HepG2 (cell line): ENCODE results near the gene CD79A. TPM values are rescaled to one million over a fixed set of nuclear protein-coding genes. Genes with fewer than 3 reads are reported as not detected.

Experiments used
- CBX5 ChIP-seq: sonication (generic); formaldehyde crosslinking; IDR thresholded peaks from 2 replicates; pipeline ENCODE4 v1.4.0; 2020; ENCODE audit warnings: missing genetic modification reagents, borderline replicate concordance
- CEBPG ChIP-seq: IDR thresholded peaks from 2 replicates; pipeline ENCODE4 v1.6.1; 2016
- HDAC6 ChIP-seq: fragments of 200-600 bp; sonication (generic); IDR thresholded peaks from 2 replicates; pipeline ENCODE4 v1.7.0; 2017; ENCODE audit warnings: mild to moderate bottlenecking, antibody characterized with exemption, low read length, low read depth
- HNRNPH1 ChIP-seq: fragments of 200-400 bp; formaldehyde crosslinking; optimal IDR thresholded peaks from 2 replicates; pipeline ENCODE3; 2017; ENCODE audit warnings: mild to moderate bottlenecking, low read depth, low read length
- HOXA5 ChIP-seq: sonication (generic); formaldehyde crosslinking; IDR thresholded peaks from 2 replicates; pipeline ENCODE4 v1.4.0; 2020; ENCODE audit warnings: missing genetic modification reagents
- ISL2 ChIP-seq: sonication (generic); formaldehyde crosslinking; IDR thresholded peaks from 2 replicates; pipeline ENCODE4 v1.5.0; 2020; ENCODE audit warnings: missing genetic modification reagents
- ISX ChIP-seq: sonication (generic); formaldehyde crosslinking; conservative IDR thresholded peaks from 2 replicates; pipeline ENCODE4 v1.5.0; 2020; ENCODE audit warnings: missing genetic modification reagents
- KDM4B ChIP-seq: sonication (generic); formaldehyde crosslinking; IDR thresholded peaks from 2 replicates; pipeline ENCODE4 v1.4.0; 2020; ENCODE audit warnings: missing genetic modification reagents
- KLF9 ChIP-seq: IDR thresholded peaks from 2 replicates; pipeline ENCODE4 v1.6.1; 2016; ENCODE audit warnings: low read depth
- MED8 ChIP-seq: sonication (generic); formaldehyde crosslinking; IDR thresholded peaks from 2 replicates; pipeline ENCODE4 v1.8.1; 2023; ENCODE audit warnings: mild to moderate bottlenecking, missing genetic modification reagents; ENCODE audit not compliant: insufficient replicate concordance
- NFKB2 ChIP-seq: sonication (generic); formaldehyde crosslinking; IDR thresholded peaks from 2 replicates; pipeline ENCODE4 v1.4.0; 2020; ENCODE audit warnings: missing genetic modification reagents, borderline replicate concordance
- NR2C2 ChIP-seq: sonication (generic); formaldehyde crosslinking; IDR thresholded peaks from 2 replicates; pipeline ENCODE4 v1.4.0; 2020; ENCODE audit warnings: missing genetic modification reagents, mild to moderate bottlenecking, moderate library complexity, borderline replicate concordance
- NR2F6 ChIP-seq, 2 experiments: IDR thresholded peaks; 2 replicates each; pipeline ENCODE4 v1.6.1; 2016; ENCODE audit warnings: antibody characterized with exemption in 1 of 2, mild to moderate bottlenecking in 1 of 2
- POLR2AphosphoS2 ChIP-seq: IDR thresholded peaks from 2 replicates; pipeline ENCODE4 v1.6.1; 2011; ENCODE audit warnings: low read depth, low read length, improper control_type of control experiment
- RFXAP ChIP-seq: sonication (generic); formaldehyde crosslinking; IDR thresholded peaks from 2 replicates; pipeline ENCODE4 v1.4.0; 2020; ENCODE audit warnings: missing genetic modification reagents, borderline replicate concordance
- SALL1 ChIP-seq: sonication (generic); formaldehyde crosslinking; IDR thresholded peaks from 2 replicates; pipeline ENCODE4 v1.8.0; 2022; ENCODE audit warnings: mild to moderate bottlenecking, missing genetic modification reagents
- SMAD1 ChIP-seq: sonication (generic); formaldehyde crosslinking; IDR thresholded peaks from 2 replicates; pipeline ENCODE4 v1.4.0; 2020; ENCODE audit warnings: missing genetic modification reagents, low read depth, mild to moderate bottlenecking, borderline replicate concordance
- SUZ12 ChIP-seq: fragments of 150-350 bp; IDR thresholded peaks from 2 replicates; pipeline ENCODE4 v1.6.1; 2014; ENCODE audit warnings: low read depth, low read length
- YY1 ChIP-seq: IDR thresholded peaks from 2 replicates; pipeline ENCODE4 v1.6.1; 2011; ENCODE audit warnings: low read length, low read depth, moderate library complexity, mild to moderate bottlenecking; ENCODE audit not compliant: insufficient read depth, insufficient replicate concordance
- ZBTB2 ChIP-seq: sonication (generic); formaldehyde crosslinking; IDR thresholded peaks from 2 replicates; pipeline ENCODE4 v1.8.0; 2022; ENCODE audit warnings: low read depth, missing genetic modification reagents
- ZBTB42 ChIP-seq: sonication (generic); formaldehyde crosslinking; IDR thresholded peaks from 2 replicates; pipeline ENCODE4 v1.5.0; 2020; ENCODE audit warnings: mild to moderate bottlenecking, missing genetic modification reagents
- ZKSCAN1 ChIP-seq: fragments of 150-350 bp; IDR thresholded peaks from 2 replicates; pipeline ENCODE4 v1.6.1; 2014; ENCODE audit warnings: low read length
- ZKSCAN8 ChIP-seq: IDR thresholded peaks from 2 replicates; pipeline ENCODE4 v1.6.1; 2016; ENCODE audit warnings: borderline replicate concordance, missing genetic modification reagents, missing compliant biosample characterization
- ZNF263 ChIP-seq: sonication (generic); formaldehyde crosslinking; IDR thresholded peaks from 2 replicates; pipeline ENCODE4 v1.4.0; 2020; ENCODE audit warnings: missing genetic modification reagents
- ZNF317 ChIP-seq: sonication (generic); formaldehyde crosslinking; IDR thresholded peaks from 2 replicates; pipeline ENCODE4 v1.5.0; 2020; ENCODE audit warnings: mild to moderate bottlenecking, missing genetic modification reagents
- ZNF496 ChIP-seq: sonication (generic); formaldehyde crosslinking; IDR thresholded peaks from 2 replicates; pipeline ENCODE4 v1.8.1; 2023; ENCODE audit warnings: mild to moderate bottlenecking, moderate library complexity, missing genetic modification reagents; ENCODE audit not compliant: insufficient replicate concordance
- ZNF510 ChIP-seq: sonication (generic); formaldehyde crosslinking; IDR thresholded peaks from 2 replicates; pipeline ENCODE4 v1.4.0; 2020; ENCODE audit warnings: low read depth, mild to moderate bottlenecking, missing genetic modification reagents
- ZNF580 ChIP-seq: IDR thresholded peaks from 2 replicates; pipeline ENCODE4 v1.6.1; 2016; ENCODE audit warnings: low read depth, borderline replicate concordance
- ZNF644 ChIP-seq: IDR thresholded peaks from 2 replicates; pipeline ENCODE4 v1.6.1; 2016; ENCODE audit warnings: low read depth
- ZNF724P ChIP-seq: sonication (generic); formaldehyde crosslinking; IDR thresholded peaks from 2 replicates; pipeline ENCODE4 v1.8.0; 2022; ENCODE audit warnings: missing genetic modification reagents, borderline replicate concordance
- ZNF788 ChIP-seq: sonication (generic); formaldehyde crosslinking; IDR thresholded peaks from 2 replicates; pipeline ENCODE4 v1.5.0; 2020; ENCODE audit warnings: mild to moderate bottlenecking, missing genetic modification reagents, borderline replicate concordance
- polyA plus RNA-seq, 8 experiments: library from polyadenylated mRNA; depleted of rRNA in 3 of 8; stranded (reverse) in 7 of 8; unstranded in 1 of 8; fragments of >200 nt; fragmentation: Illumina TruSeq in 4 of 8; extraction: Trizol in 4 of 8; gene quantifications; 2 replicates each; pipeline versions ENCODE4 v1.2.1 to v1.2.3, GENCODE V29; 2011 to 2016; ENCODE audit warnings: low read depth in 4 of 8, missing spikeins in 1 of 8, mixed read lengths in 1 of 8; ENCODE audit not compliant: insufficient read depth in 1 of 8
- total RNA-seq, 5 experiments: library from RNA; depleted of rRNA; stranded (reverse); fragments of >200 nt; fragmentation: Illumina TruSeq; extraction: Trizol; gene quantifications; 2 replicates each; pipeline ENCODE4 v1.2.3, GENCODE V29; 2016; ENCODE audit warnings: low read depth in 1 of 5
- TF ChIP-seq, protein P1 (sequence below): sonication (generic); formaldehyde crosslinking; IDR thresholded peaks from 2 replicates; pipeline ENCODE4 v1.5.1; 2020; ENCODE audit warnings: missing genetic modification reagents, mild to moderate bottlenecking, borderline replicate concordance

The CD79A gene
- total and polyA plus RNA-seq, 2 of the 13 experiments (the other 11 are each of a cell fraction or from before 2014, with no cell fraction given) = 0.24 to 0.33 TPM

GRCh38 chr19:41893899-41894298, 16.8 kb downstream of the CD79A start (continued):
- TF ChIP-seq ISX (CRISPR knock-in tag) (no peak), YY1 (no peak), NFKB2 (CRISPR knock-in tag) (no peak), ZNF644 (no peak), ZNF510 (CRISPR knock-in tag) (no peak), KLF9 (no peak), POLR2AphosphoS2 (no peak), SALL1 (no peak), KDM4B (CRISPR knock-in tag) (no peak), ZNF724P (CRISPR knock-in tag) (no peak), SUZ12 (no peak), ZBTB2 (CRISPR knock-in tag) (no peak), ZNF496 (CRISPR knock-in tag) (no peak), ZNF317 (CRISPR knock-in tag) (no peak), HDAC6 (no peak), ZKSCAN8 (no peak), ZBTB42 (CRISPR knock-in tag) (no peak), ZKSCAN1 (no peak), NR2C2 (CRISPR knock-in tag) (peak; percentile 94), CEBPG (peak; percentile 50), MED8 (CRISPR knock-in tag) (no peak), HOXA5 (no peak), HNRNPH1 (no peak), ISL2 (CRISPR knock-in tag) (no peak), SMAD1 (CRISPR knock-in tag) (no peak), CBX5 (no peak), ZNF580 (CRISPR knock-in tag) (no peak), NR2F6 (IDR thresholded peaks at IDR 0.05) (no peak; the same call in 1 of the 2 replicates), NR2F6 (CRISPR knock-in tag; IDR thresholded peaks at IDR 0.05) (no peak), RFXAP (CRISPR knock-in tag) (no peak), ZNF788 (CRISPR knock-in tag) (peak; percentile 57; the same call in 1 of the 2 replicates), ZNF263 (CRISPR knock-in tag) (0 out of 2 replicates have a peak, but pooled peaks have one; percentile 30)
- TF ChIP-seq, protein P1, sequence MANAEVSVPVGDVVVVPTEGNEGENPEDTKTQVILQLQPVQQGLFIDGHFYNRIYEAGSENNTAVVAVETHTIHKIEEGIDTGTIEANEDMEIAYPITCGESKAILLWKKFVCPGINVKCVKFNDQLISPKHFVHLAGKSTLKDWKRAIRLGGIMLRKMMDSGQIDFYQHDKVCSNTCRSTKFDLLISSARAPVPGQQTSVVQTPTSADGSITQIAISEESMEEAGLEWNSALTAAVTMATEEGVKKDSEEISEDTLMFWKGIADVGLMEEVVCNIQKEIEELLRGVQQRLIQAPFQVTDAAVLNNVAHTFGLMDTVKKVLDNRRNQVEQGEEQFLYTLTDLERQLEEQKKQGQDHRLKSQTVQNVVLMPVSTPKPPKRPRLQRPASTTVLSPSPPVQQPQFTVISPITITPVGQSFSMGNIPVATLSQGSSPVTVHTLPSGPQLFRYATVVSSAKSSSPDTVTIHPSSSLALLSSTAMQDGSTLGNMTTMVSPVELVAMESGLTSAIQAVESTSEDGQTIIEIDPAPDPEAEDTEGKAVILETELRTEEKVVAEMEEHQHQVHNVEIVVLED = no peak
